Activated CD8-positive, alpha-beta memory T cell treated with anti-CD3 and anti-CD28 coated beads for 1 hour (primary cell): Measurements from ENCODE around the gene TOM1.
"Not testable (repeated sequence)": the region's sequence is repeated elsewhere in the genome, so short reads cannot be mapped to it uniquely, and the experiment has no call there.

ENCODE experiments used
- DNase-seq, 2 donors: peaks; one replicate each; pipeline ENCODE4 v3.0.0-alpha.2; 2020; ENCODE audit warnings: low read depth in 1 of 2; ENCODE audit errors: extremely low read depth in 1 of 2

Gene TOM1

GRCh38 chr22:35390933-35391332 lies 91.2 kb downstream of the TOM1 start:
- no peak for DNase-seq

DNA sequence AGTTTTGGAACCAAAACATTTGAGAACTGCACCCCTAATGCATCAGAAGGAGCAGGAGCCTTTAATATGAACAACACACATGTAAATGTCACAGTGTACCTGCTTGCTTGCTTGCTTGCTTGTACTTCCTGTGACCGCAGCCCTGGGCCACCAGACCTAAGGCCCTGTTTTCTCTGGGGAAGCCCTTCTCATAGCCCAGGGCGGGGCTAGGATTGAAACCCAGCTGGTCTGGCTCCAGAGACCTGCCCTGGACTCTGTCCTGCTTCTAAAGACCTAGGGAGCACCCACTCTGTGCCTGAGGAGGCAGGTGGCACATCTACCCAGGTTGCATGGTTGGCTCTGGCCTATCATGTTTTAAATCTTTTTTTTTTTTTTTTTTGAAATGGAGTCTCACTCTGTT lies 92.7 kb downstream of the TOM1 start:
- DNase-seq = no peak

DNA sequence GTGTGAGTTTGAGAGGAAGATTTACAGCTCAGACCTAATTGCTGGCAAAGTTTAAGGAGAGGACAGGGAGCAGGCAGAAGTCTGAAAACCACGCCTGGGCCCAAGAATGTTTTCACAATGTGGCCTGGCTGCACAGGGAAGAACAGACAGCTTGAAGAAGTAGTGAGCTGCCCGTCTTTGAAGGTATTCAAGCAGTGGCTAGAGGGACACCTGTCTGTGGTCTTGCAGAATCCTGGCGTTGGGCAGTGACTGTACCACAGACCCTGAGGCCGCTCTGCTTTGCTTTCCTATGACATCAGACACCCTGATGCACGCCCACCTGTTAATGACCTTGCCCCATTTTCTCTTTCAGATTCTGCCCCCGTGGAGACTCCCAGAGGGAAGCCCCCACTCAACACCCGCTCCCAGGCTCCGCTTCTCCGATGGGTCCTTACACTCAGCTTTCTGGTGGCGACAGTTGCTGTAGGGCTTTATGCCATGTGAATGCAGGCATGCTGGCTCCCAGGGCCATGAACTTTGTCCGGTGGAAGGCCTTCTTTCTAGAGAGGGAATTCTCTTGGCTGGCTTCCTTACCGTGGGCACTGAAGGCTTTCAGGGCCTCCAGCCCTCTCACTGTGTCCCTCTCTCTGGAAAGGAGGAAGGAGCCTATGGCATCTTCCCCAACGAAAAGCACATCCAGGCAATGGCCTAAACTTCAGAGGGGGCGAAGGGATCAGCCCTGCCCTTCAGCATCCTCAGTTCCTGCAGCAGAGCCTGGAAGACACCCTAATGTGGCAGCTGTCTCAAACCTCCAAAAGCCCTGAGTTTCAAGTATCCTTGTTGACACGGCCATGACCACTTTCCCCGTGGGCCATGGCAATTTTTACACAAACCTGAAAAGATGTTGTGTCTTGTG lies 93.7 kb downstream of the TOM1 start:
- DNase-seq = no peak

- DNase-seq = no peak
These were observed 94.3 kb downstream of the TOM1 start for GRCh38 chr22:35394011-35394312.

DNA sequence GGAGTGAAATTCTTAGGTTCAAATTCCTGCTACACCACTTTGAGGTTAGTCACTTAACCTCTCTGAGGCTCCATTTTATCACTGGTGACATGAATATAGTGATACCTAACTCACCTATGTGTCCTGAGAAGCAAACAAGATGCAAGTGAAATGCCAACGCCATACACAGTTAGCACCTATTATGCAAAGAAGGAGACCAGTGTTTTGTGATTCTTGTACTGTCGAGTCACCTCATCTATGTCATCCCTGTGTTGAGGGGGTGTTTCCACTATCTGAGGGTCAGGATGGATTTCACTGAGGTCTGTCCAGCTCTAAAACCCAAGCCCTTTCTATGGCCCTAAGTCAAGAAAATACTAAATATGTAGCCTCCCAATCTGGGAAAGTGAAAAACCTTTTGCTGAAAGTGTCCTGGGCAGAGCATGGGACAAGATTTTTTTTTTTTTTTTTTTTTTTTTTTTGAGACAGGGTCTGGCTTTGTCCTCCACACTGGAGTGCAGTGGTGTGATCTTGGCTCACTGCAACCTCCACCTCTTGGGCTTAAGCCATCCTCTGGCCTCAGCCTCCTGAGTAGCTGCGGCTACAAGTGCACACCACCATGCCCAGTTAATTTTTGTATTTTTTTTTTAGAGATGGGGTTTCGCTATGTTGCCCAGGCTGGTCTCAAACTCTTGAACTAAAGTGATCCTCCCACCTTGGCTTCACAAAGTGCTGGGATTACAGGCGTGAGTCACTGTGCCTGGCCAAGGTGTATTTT lies 95.3 kb downstream of the TOM1 start:
- DNase-seq = no peak

DNA sequence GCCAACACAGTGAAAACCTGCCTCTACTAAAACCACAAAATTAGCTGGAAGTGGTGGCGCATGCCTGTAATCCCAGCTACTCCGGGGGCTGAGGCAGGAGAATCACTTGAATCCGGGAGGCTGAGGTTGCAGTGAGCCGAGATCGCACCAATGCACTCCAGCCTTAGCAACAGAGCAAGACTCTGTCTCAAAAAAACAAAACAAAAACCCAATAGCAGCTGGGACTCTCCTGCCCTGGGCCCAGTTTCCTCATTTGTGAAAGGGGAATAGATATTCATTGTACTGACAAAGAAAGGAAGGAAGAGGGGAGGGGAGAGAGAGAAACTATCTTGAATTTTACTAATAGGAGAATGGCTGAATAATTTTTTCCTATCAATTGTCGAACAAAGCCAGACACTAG lies 96.9 kb downstream of the TOM1 start:
- DNase-seq = not testable (repeated sequence)

GRCh38 chr22:35397095-35397904 lies 97.6 kb downstream of the TOM1 start:
- no peak for DNase-seq
